ENCODE measurements around the gene IGLON5.

The IGLON5 gene

GRCh38 chr19:51321799-51322198 lies 10.4 kb downstream of the IGLON5 start:
- TF ChIP-seq SP1 (IDR thresholded peaks at IDR 0.05) (no peak), LEF1 (IDR thresholded peaks at IDR 0.05; ENCODE audit: borderline replicate concordance) (no peak), ZNF384 (IDR thresholded peaks at IDR 0.05) (no peak), NFRKB (IDR thresholded peaks at IDR 0.05) (no peak), FOXA1 (IDR thresholded peaks at IDR 0.05) (no peak), BHLHE40 (IDR thresholded peaks at IDR 0.05; ENCODE audit: borderline replicate concordance) (no peak), HDGF (IDR thresholded peaks at IDR 0.05; ENCODE audit: borderline replicate concordance) (no peak), SUZ12 (IDR thresholded peaks at IDR 0.05) (no peak), FOXK2 (IDR thresholded peaks at IDR 0.05) (no peak), TARDBP (IDR thresholded peaks at IDR 0.05) (no peak), FOXM1 (IDR thresholded peaks at IDR 0.05; ENCODE audit: borderline replicate concordance) (no peak), ELF4 (IDR thresholded peaks at IDR 0.05) (no peak)
- DNase-seq (ENCODE audit: extremely low spot score) = no peak
- CTCF ChIA-PET = no interaction called here
- POLR2A ChIA-PET = no interaction called here

GRCh38 chr19:51323481-51324166 lies 12.2 kb downstream of the IGLON5 start:
- DNase-seq (ENCODE audit: extremely low spot score) = no peak
- CTCF ChIA-PET = no interaction called here
- no peak for TF ChIP-seq L3MBTL2 (conservative IDR thresholded peaks at IDR 0.05)
- TF ChIP-seq BHLHE40 (IDR thresholded peaks at IDR 0.05; ENCODE audit: borderline replicate concordance) = no peak
- POLR2A ChIA-PET = no interaction called here

GRCh38 chr19:51324167-51324481 lies 12.7 kb downstream of the IGLON5 start:
- POLR2A ChIA-PET = no interaction called here
- TF ChIP-seq CTBP1 (IDR thresholded peaks at IDR 0.05; ENCODE audit: borderline replicate concordance) = no peak
- no peak for TF ChIP-seq NFRKB (IDR thresholded peaks at IDR 0.05)
- no peak for TF ChIP-seq ARNT (IDR thresholded peaks at IDR 0.05)
- TF ChIP-seq LEF1 (IDR thresholded peaks at IDR 0.05; ENCODE audit: borderline replicate concordance) = no peak
- TF ChIP-seq HDGF (IDR thresholded peaks at IDR 0.05; ENCODE audit: borderline replicate concordance) = no peak
- no peak for TF ChIP-seq TARDBP (IDR thresholded peaks at IDR 0.05)
- CTCF ChIA-PET = no interaction called here
- no peak for DNase-seq (ENCODE audit: extremely low spot score)

GRCh38 chr19:51325161-51325976 lies 13.9 kb downstream of the IGLON5 start:
- ChIA-PET POLR2A (no interaction called here), CTCF (no interaction called here)
- DNase-seq (ENCODE audit: extremely low spot score) = no peak
- TF ChIP-seq ARNT (IDR thresholded peaks at IDR 0.05) (no peak), HDGF (IDR thresholded peaks at IDR 0.05; ENCODE audit: borderline replicate concordance) (no peak), LEF1 (IDR thresholded peaks at IDR 0.05; ENCODE audit: borderline replicate concordance) (no peak), FOXA1 (IDR thresholded peaks at IDR 0.05) (no peak), CTBP1 (IDR thresholded peaks at IDR 0.05; ENCODE audit: borderline replicate concordance) (no peak), NFRKB (IDR thresholded peaks at IDR 0.05) (no peak), ELF4 (IDR thresholded peaks at IDR 0.05) (no peak)

GRCh38 chr19:51326216-51327065 lies 15.0 kb downstream of the IGLON5 start:
- DNase-seq (ENCODE audit: extremely low spot score) = no peak
- CTCF ChIA-PET = no interaction called here
- TF ChIP-seq FOXK2 (IDR thresholded peaks at IDR 0.05) (no peak), ELF4 (IDR thresholded peaks at IDR 0.05) (no peak), FOXM1 (IDR thresholded peaks at IDR 0.05; ENCODE audit: borderline replicate concordance) (no peak), HDGF (IDR thresholded peaks at IDR 0.05; ENCODE audit: borderline replicate concordance) (no peak), SUZ12 (IDR thresholded peaks at IDR 0.05) (no peak), LEF1 (IDR thresholded peaks at IDR 0.05; ENCODE audit: borderline replicate concordance) (no peak), FOXA1 (IDR thresholded peaks at IDR 0.05) (no peak), NFRKB (IDR thresholded peaks at IDR 0.05) (no peak), SP1 (IDR thresholded peaks at IDR 0.05) (no peak), ZNF384 (IDR thresholded peaks at IDR 0.05) (no peak), PKNOX1 (IDR thresholded peaks at IDR 0.05) (no peak), CTBP1 (IDR thresholded peaks at IDR 0.05; ENCODE audit: borderline replicate concordance) (no peak)
- POLR2A ChIA-PET = no interaction called here

GRCh38 chr19:51327066-51328001 lies 15.9 kb downstream of the IGLON5 start:
- CTCF ChIA-PET = no interaction called here
- POLR2A ChIA-PET = interaction anchor here (1.0 kb wide), 1 partner anchor 67 kb away, joined by 3 read pairs; no protein-coding TSS in a partner anchor
- no peak for TF ChIP-seq HDGF (IDR thresholded peaks at IDR 0.05; ENCODE audit: borderline replicate concordance)
- no peak for TF ChIP-seq ELF4 (IDR thresholded peaks at IDR 0.05)
- no peak for TF ChIP-seq LEF1 (IDR thresholded peaks at IDR 0.05; ENCODE audit: borderline replicate concordance)
- TF ChIP-seq L3MBTL2 (conservative IDR thresholded peaks at IDR 0.05) = peak; percentile 38
- no peak for TF ChIP-seq ARNT (IDR thresholded peaks at IDR 0.05)
- TF ChIP-seq SP1 (IDR thresholded peaks at IDR 0.05) = no peak
- TF ChIP-seq NFRKB (IDR thresholded peaks at IDR 0.05) = no peak
- no peak for TF ChIP-seq TARDBP (IDR thresholded peaks at IDR 0.05)
- peak; percentile 92 for DNase-seq (ENCODE audit: extremely low spot score)
